HCT116 (cell line): ENCODE measurements around the gene ZNF783. TPM values are rescaled to one million over a fixed set of nuclear protein-coding genes. Genes with fewer than 3 reads are reported as not detected.

Source experiments
- ATAC-seq: fragments of 200-7000 bp; cut with Tn5 transposase; 2 replicates; pipeline ENCODE4 v1.9.1; 2020; ENCODE audit warnings: mild to moderate bottlenecking, moderate library complexity
- BruUV-seq: library from RNA; stranded (reverse); fragments of 400-500 nt; replicated peaks from 2 replicates; lab custom pipeline; 2021; lab: Mats Ljungman, UMichigan
- CTCF ChIA-PET: fragments of 300-600 bp; sonication (Branson Sonifier 250); formaldehyde crosslinking; loops from one replicate; lab custom pipeline; 2021; ENCODE audit warnings: antibody characterized with exemption; lab: Charles Lee
- POLR2A ChIA-PET: fragments of 300-600, 350-600 bp; sonication (Branson Sonifier 250); formaldehyde crosslinking; loops from one replicate; lab custom pipeline; 2021; ENCODE audit warnings: antibody characterized with exemption; lab: Charles Lee
- RAD21 ChIA-PET, 2 experiments: fragments of 300-600 bp; sonication (Branson Sonifier 250); formaldehyde crosslinking; loops; one replicate each; lab custom pipeline; 2023; ENCODE audit warnings: low total read pairs in 2 of 2; ENCODE audit not compliant: uncharacterized antibody in 2 of 2, unreplicated experiment in 2 of 2, low non-redundant PET in 1 of 2; lab: Charles Lee
- DNase-seq: peaks from one replicate; pipeline ENCODE4 v3.0.0-alpha.2; 2010; ENCODE audit warnings: low read depth, low spot score
- H2AFZ ChIP-seq: fragments of 200-600 bp; shearing (Covaris generic), sonication (generic); 2 replicates; pipeline ENCODE4 v1.6.1; 2017; ENCODE audit warnings: low read depth, mixed run types, mixed read lengths, antibody characterized with exemption, low read length; ENCODE audit not compliant: poor library complexity, severe bottlenecking
- H3K27ac ChIP-seq: 2 replicates; pipeline ENCODE4 v1.5.1; 2012; ENCODE audit warnings: low read depth, low read length
- H3K27me3 ChIP-seq: fragments of 200-600 bp; sonication (generic); 2 replicates; pipeline ENCODE4 v1.6.1; 2016; ENCODE audit warnings: mixed run types, low read length, mixed read lengths; ENCODE audit not compliant: insufficient read depth
- H3K36me3 ChIP-seq, 2 experiments: fragments of 200-500 bp in 1 of 2; fragments of 200-600 bp in 1 of 2; sonication (Bioruptor generic) in 1 of 2; sonication (generic) in 1 of 2; 2 replicates each; pipeline versions ENCODE4 v1.5.1 to v1.6.1; 2014 to 2016; ENCODE audit warnings: low read length in 2 of 2, inconsistent platforms in 1 of 2, mixed read lengths in 1 of 2, mixed run types in 1 of 2; ENCODE audit not compliant: insufficient read depth in 2 of 2, control insufficient read depth in 1 of 2
- H3K4me1 ChIP-seq, 2 experiments: fragments of 200-600 bp in 1 of 2; sonication (generic) in 1 of 2; 2 replicates each; pipeline versions ENCODE4 v1.5.1 to v1.6.1; 2012 to 2017; ENCODE audit warnings: low read length in 2 of 2, inconsistent platforms in 1 of 2, mild to moderate bottlenecking in 1 of 2, mixed read lengths in 1 of 2, mixed run types in 1 of 2, moderate library complexity in 1 of 2; ENCODE audit not compliant: insufficient read depth in 2 of 2, control insufficient read depth in 1 of 2
- H3K4me2 ChIP-seq: fragments of 200-600 bp; sonication (generic); 2 replicates; pipeline ENCODE4 v1.6.1; 2017; ENCODE audit warnings: mixed run types, low read length, mixed read lengths
- H3K4me3 ChIP-seq, 2 experiments: fragments of 200-600 bp in 1 of 2; sonication (generic) in 1 of 2; replicated peaks in 1 of 2; 2 replicates each; pipeline ENCODE4 v1.5.1; 2011 to 2016; ENCODE audit warnings: low read length in 2 of 2, control low read depth in 1 of 2, low read depth in 1 of 2, mild to moderate bottlenecking in 1 of 2, mixed read lengths in 1 of 2, mixed run types in 1 of 2
- H3K79me2 ChIP-seq: fragments of 200-600 bp; sonication (generic); 2 replicates; pipeline ENCODE4 v1.6.1; 2017; ENCODE audit warnings: mild to moderate bottlenecking, mixed run types, low read length, moderate library complexity, mixed read lengths; ENCODE audit not compliant: insufficient read depth
- H3K9ac ChIP-seq: fragments of 200-600 bp; sonication (generic); 2 replicates; pipeline ENCODE4 v1.6.1; 2016; ENCODE audit warnings: low read length, mixed read lengths
- H3K9me2 ChIP-seq: fragments of 200-600 bp; sonication (generic), shearing (Covaris generic); 2 replicates; pipeline ENCODE4 v1.6.1; 2017; ENCODE audit warnings: mixed run types, mild to moderate bottlenecking, moderate library complexity; ENCODE audit not compliant: insufficient read depth
- H3K9me3 ChIP-seq, 2 experiments: fragments of 200-500 bp in 1 of 2; fragments of 200-600 bp in 1 of 2; sonication (Bioruptor generic) in 1 of 2; sonication (generic) in 1 of 2; 2 replicates each; pipeline ENCODE4 v1.6.1; 2014 to 2017; ENCODE audit warnings: low read length in 2 of 2, mixed read lengths in 2 of 2, inconsistent platforms in 1 of 2, low read depth in 1 of 2, mild to moderate bottlenecking in 1 of 2, mixed run types in 1 of 2, moderate library complexity in 1 of 2; ENCODE audit not compliant: control insufficient read depth in 1 of 2, insufficient read depth in 1 of 2
- H4K20me1 ChIP-seq: fragments of 200-600 bp; sonication (generic), shearing (Covaris generic); 2 replicates; pipeline ENCODE4 v1.6.1; 2017; ENCODE audit warnings: mixed run types, mild to moderate bottlenecking, moderate library complexity; ENCODE audit not compliant: insufficient read depth
- ATF3 ChIP-seq: IDR thresholded peaks from 2 replicates; pipeline ENCODE4 v1.6.1; 2012
- CBX3 ChIP-seq: IDR thresholded peaks from 2 replicates; pipeline ENCODE4 v1.6.1; 2012; ENCODE audit warnings: low read depth
- EZH2 ChIP-seq: fragments of 200-600 bp; sonication (generic); IDR thresholded peaks from 2 replicates; pipeline ENCODE4 v1.6.1; 2017; ENCODE audit warnings: antibody characterized with exemption, mixed run types
- EZH2phosphoT487 ChIP-seq: fragments of 200-600 bp; IDR thresholded peaks from 2 replicates; pipeline ENCODE4 v1.6.1; 2018; ENCODE audit warnings: antibody characterized with exemption, borderline replicate concordance
- SIN3A ChIP-seq: IDR thresholded peaks from 2 replicates; pipeline ENCODE4 v1.6.1; 2012; ENCODE audit warnings: low read depth
- YY1 ChIP-seq: IDR thresholded peaks from 2 replicates; pipeline ENCODE4 v1.6.1; 2011; ENCODE audit warnings: low read length, low read depth, moderate library complexity, mild to moderate bottlenecking; ENCODE audit not compliant: insufficient replicate concordance; ENCODE audit errors: extremely low read depth
- ZFX ChIP-seq: fragments of 450-650 bp; IDR thresholded peaks from 2 replicates; pipeline ENCODE4 v1.6.1; 2017
- intact Hi-C: fragments of 100-400 bp; cut with micrococcal nuclease; formaldehyde crosslinking; loops from 2 replicates; pipeline ENCODE4 v1.10.0; 2022
- total RNA-seq: library from RNA; stranded (reverse); gene quantifications from one replicate; pipeline ENCODE4 v1.2.1, GENCODE V29; 2021; ENCODE audit not compliant: unreplicated experiment
- TF ChIP-seq, protein P1 (sequence below), 3 experiments: fragments of 200-600 bp in 1 of 3; sonication (generic) in 1 of 3; IDR thresholded peaks in 2 of 3; conservative IDR thresholded peaks in 1 of 3; 2 replicates each; pipeline ENCODE4 v1.5.1; 2012 to 2017; ENCODE audit warnings: low read depth in 2 of 3, low read length in 2 of 3, antibody characterized with exemption in 1 of 3, borderline replicate concordance in 1 of 3, control low read depth in 1 of 3, mild to moderate bottlenecking in 1 of 3, mixed read lengths in 1 of 3, mixed run types in 1 of 3, moderate library complexity in 1 of 3; ENCODE audit not compliant: insufficient read depth in 1 of 3

Gene ZNF783
- total RNA-seq, 1 experiment from 2014 or later, result 12.5 TPM

GRCh38 chr7:149229526-149229925 lies 32.5 kb upstream of the ZNF783 start:
- Histone ChIP-seq H3K4me2 (no peak overlapping the region), H3K4me3 (no peak overlapping the region), H4K20me1 (no peaks in the 10 kb centered on the region), H3K36me3 (peaks cover 0 to 9% of the 10 kb centered on the region in 2 experiments; a peak in 2 of 4 replicates), H3K27me3 (no peaks in the 10 kb centered on the region), H3K9me2 (no peaks in the 10 kb centered on the region), H3K9ac (no peak overlapping the region), H2AFZ (no peak overlapping the region), H3K79me2 (no peaks in the 10 kb centered on the region), H3K9me3 (no peaks in the 10 kb centered on the region), H3K4me1 (peaks cover 20 to 31% of the 10 kb centered on the region in 2 experiments), H3K27ac (no peak overlapping the region)
- ChIA-PET POLR2A (no interaction called here), CTCF (no interaction called here), RAD21 (no interaction called here)
- no peak for ATAC-seq
- no peak for DNase-seq
- intact Hi-C loops, result no loop called here
- TF ChIP-seq ATF3, result no peak
- no peak for TF ChIP-seq YY1
- TF ChIP-seq EZH2phosphoT487, result no peak
- TF ChIP-seq, protein P1, sequence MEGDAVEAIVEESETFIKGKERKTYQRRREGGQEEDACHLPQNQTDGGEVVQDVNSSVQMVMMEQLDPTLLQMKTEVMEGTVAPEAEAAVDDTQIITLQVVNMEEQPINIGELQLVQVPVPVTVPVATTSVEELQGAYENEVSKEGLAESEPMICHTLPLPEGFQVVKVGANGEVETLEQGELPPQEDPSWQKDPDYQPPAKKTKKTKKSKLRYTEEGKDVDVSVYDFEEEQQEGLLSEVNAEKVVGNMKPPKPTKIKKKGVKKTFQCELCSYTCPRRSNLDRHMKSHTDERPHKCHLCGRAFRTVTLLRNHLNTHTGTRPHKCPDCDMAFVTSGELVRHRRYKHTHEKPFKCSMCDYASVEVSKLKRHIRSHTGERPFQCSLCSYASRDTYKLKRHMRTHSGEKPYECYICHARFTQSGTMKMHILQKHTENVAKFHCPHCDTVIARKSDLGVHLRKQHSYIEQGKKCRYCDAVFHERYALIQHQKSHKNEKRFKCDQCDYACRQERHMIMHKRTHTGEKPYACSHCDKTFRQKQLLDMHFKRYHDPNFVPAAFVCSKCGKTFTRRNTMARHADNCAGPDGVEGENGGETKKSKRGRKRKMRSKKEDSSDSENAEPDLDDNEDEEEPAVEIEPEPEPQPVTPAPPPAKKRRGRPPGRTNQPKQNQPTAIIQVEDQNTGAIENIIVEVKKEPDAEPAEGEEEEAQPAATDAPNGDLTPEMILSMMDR (IDR thresholded peaks at IDR 0.05 in 2 of 3, conservative IDR thresholded peaks at IDR 0.05 in 1 of 3; ENCODE audit: borderline replicate concordance in 1 of 3, insufficient read depth in 1 of 3, low read depth in 2 of 3, low read length in 2 of 3), result no peak
- TF ChIP-seq EZH2, result no peak
- BruUV-seq, result no TSS peak

GRCh38 chr7:149232362-149232761 lies 29.6 kb upstream of the ZNF783 start:
- POLR2A ChIA-PET, result interaction anchor here (0.7 kb wide), 1 partner anchor 8 kb away, joined by 3 read pairs; no protein-coding TSS in a partner anchor

More at GRCh38 chr7:149232362-149232761, 29.6 kb upstream of the ZNF783 start:
- no peak for DNase-seq
- Histone ChIP-seq H3K4me1 (peaks cover 20 to 32% of the 10 kb centered on the region in 2 experiments), H3K27me3 (no peaks in the 10 kb centered on the region), H2AFZ (no peak overlapping the region), H3K9me3 (no peaks in the 10 kb centered on the region), H3K4me2 (peak overlapping the region; percentile 58), H4K20me1 (no peaks in the 10 kb centered on the region), H3K4me3 (no peak overlapping the region), H3K9me2 (no peaks in the 10 kb centered on the region), H3K27ac (no peak overlapping the region), H3K36me3 (no peaks in the 10 kb centered on the region), H3K79me2 (no peaks in the 10 kb centered on the region), H3K9ac (no peak overlapping the region)
- RAD21 ChIA-PET, result no interaction called here
- TF ChIP-seq ZFX, result no peak
- TF ChIP-seq CBX3, result no peak
- TF ChIP-seq SIN3A, result no peak
- BruUV-seq, result no TSS peak
- CTCF ChIA-PET, result interaction anchor here (1.2 kb wide), 1 partner anchor 30 kb away, joined by 3 read pairs; the partner anchor contains the start of gene ZNF783
- intact Hi-C loops, result loop anchor here (5.0 kb wide), 1 partner anchor 35 kb away; the partner anchor contains the start of gene ZNF282
- ATAC-seq, result no peak
